ENCODE measurements around the gene MYLK. TPM values are rescaled to one million over a fixed set of nuclear protein-coding genes. Genes with fewer than 3 reads are reported as not detected.
A peak's percentile ranks its signal among the peaks of the same experiment; 100 is the strongest.

Gene MYLK
- total and polyA plus RNA-seq, 2 of the 4 experiments (the other 2 are of a cell fraction) = 299 to 484 TPM

DNA sequence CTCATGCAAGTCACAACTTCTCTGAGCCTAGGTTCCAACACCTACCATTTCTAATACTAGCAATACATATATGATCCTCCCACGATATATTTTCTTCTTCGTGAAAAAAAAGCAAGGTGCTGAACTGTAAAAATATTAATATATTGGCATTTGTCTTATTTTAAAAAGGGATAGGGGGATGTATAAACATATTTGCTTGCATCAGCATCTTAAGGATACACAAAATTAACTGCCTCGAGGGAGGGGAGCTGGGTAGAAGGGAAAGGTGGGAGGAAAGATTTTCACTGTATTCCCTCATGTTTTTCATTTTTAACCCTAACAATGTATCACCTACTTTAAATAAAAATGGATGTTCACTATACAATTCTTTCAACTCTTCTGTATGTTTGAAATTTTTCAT, 300.6 kb downstream of the MYLK start:
- Histone ChIP-seq H2BK5ac (ENCODE audit: low read depth, low read length, poor library complexity, severe bottlenecking) (no peak overlapping the region), H2BK20ac (ENCODE audit: low read depth, low read length) (no peak overlapping the region), H3K36me3 (ENCODE audit: control insufficient read depth, insufficient read depth, low read length) (peaks cover 3% of the 10 kb centered on the region; the same call in 1 of the 2 replicates), H3K4me1 (ENCODE audit: control insufficient read depth, insufficient read depth, low read length) (no peaks in the 10 kb centered on the region), H3K27ac (ENCODE audit: insufficient read depth, low read length) (no peak overlapping the region), H3K14ac (replicated peaks; ENCODE audit: low read depth, low read length) (no peak overlapping the region), H2AFZ (replicated peaks; ENCODE audit: low read length, poor library complexity) (no peak overlapping the region), H3K27me3 (ENCODE audit: control insufficient read depth, insufficient read depth, low read length) (no peaks in the 10 kb centered on the region), H3K79me1 (ENCODE audit: low read depth in 1 of 2, low read length in 2 of 2) (peaks cover 13 to 31% of the 10 kb centered on the region in 2 experiments), H4K91ac (ENCODE audit: insufficient read depth, low read depth, low read length) (no peak overlapping the region), H3K9ac (ENCODE audit: low read depth, low read length) (no peak overlapping the region), H2BK15ac (ENCODE audit: low read depth, low read length) (no peak overlapping the region), H3K4me3 (ENCODE audit: insufficient read depth, low read depth, low read length) (no peak overlapping the region), H3K4ac (ENCODE audit: low read depth, low read length) (no peak overlapping the region), H4K5ac (ENCODE audit: low read depth, low read length) (no peak overlapping the region), H4K20me1 (ENCODE audit: insufficient read depth, low read length) (no peaks in the 10 kb centered on the region), H3K9me3 (ENCODE audit: control insufficient read depth, insufficient read depth, low read length) (no peaks in the 10 kb centered on the region), H4K8ac (ENCODE audit: low read depth in 2 of 2, low read length in 2 of 2) (no peak overlapping the region), H3K23ac (ENCODE audit: low read depth, low read length) (peak overlapping the region; percentile 41; the same call in 1 of the 2 replicates), H2AK9ac (replicated peaks; ENCODE audit: low read depth, low read length, poor library complexity) (no peak overlapping the region), H3K56ac (ENCODE audit: extremely low read depth, insufficient read depth, low read length) (no peak overlapping the region; the same call in 1 of the 2 replicates), H3K18ac (ENCODE audit: low read depth, low read length) (no peak overlapping the region), H3K9me1 (ENCODE audit: insufficient read depth, low read length) (0 out of 2 replicates have a peak, but pooled peaks cover 2% of the 10 kb centered on the region), H2AK5ac (ENCODE audit: low read depth, low read length) (no peak overlapping the region), H3K4me2 (ENCODE audit: low read depth, low read length) (peak overlapping the region; percentile 42; the same call in 1 of the 2 replicates), H2BK120ac (ENCODE audit: low read depth, low read length) (no peak overlapping the region)
- BruUV-seq (replicated peaks) = no TSS peak
- CTCF ChIA-PET = interaction anchor here (1.0 kb wide), 1 partner anchor 19 kb away, joined by 3 read pairs; no protein-coding TSS in a partner anchor
- no CpG with 5 or more reads among the region's 3 CpGs for WGBS, 2 experiments (ENCODE audit: extremely low coverage in 2 of 2, insufficient read length in 1 of 2)
- POLR2A ChIA-PET (ENCODE audit: unreplicated experiment) = no interaction called here
- in situ Hi-C loops (cut with MboI; ENCODE audit: low sequenced_read_pairs) = no loop called here
- intact Hi-C loops (cut with micrococcal nuclease) = no loop called here
- dilution Hi-C loops (cut with HindIII; ENCODE audit: low sequenced_read_pairs, unreplicated experiment) = no loop called here
- ATAC-seq (ENCODE audit: low read depth) (no peak), DNase-seq (no peak)
- TF ChIP-seq MAFK (IDR thresholded peaks at IDR 0.05; ENCODE audit: low read depth, low read length) = peak; percentile 82
- no peak for TF ChIP-seq CHD1 (IDR thresholded peaks at IDR 0.05; ENCODE audit: low read depth, low read length)
- no peak for TF ChIP-seq FOS (IDR thresholded peaks at IDR 0.05; ENCODE audit: low read depth, low read length)
- TF ChIP-seq, protein P1, sequence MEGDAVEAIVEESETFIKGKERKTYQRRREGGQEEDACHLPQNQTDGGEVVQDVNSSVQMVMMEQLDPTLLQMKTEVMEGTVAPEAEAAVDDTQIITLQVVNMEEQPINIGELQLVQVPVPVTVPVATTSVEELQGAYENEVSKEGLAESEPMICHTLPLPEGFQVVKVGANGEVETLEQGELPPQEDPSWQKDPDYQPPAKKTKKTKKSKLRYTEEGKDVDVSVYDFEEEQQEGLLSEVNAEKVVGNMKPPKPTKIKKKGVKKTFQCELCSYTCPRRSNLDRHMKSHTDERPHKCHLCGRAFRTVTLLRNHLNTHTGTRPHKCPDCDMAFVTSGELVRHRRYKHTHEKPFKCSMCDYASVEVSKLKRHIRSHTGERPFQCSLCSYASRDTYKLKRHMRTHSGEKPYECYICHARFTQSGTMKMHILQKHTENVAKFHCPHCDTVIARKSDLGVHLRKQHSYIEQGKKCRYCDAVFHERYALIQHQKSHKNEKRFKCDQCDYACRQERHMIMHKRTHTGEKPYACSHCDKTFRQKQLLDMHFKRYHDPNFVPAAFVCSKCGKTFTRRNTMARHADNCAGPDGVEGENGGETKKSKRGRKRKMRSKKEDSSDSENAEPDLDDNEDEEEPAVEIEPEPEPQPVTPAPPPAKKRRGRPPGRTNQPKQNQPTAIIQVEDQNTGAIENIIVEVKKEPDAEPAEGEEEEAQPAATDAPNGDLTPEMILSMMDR (conservative IDR thresholded peaks at IDR 0.05; ENCODE audit: low read depth, low read length) = no peak
- TF ChIP-seq RCOR1 (IDR thresholded peaks at IDR 0.05; ENCODE audit: insufficient replicate concordance, low read length) = no peak
- no peak for TF ChIP-seq CEBPB (IDR thresholded peaks at IDR 0.05; ENCODE audit: low read depth, low read length)

Measured in IMR-90 (cell line).